BLaER1 (cell line): ENCODE data around the gene DPM1.

Source experiments
- H3K27ac ChIP-seq: shearing (Covaris generic); formaldehyde crosslinking; 2 replicates; pipeline ENCODE4 v1.8.1; 2022
- H3K27me3 ChIP-seq: shearing (Covaris generic); formaldehyde crosslinking; 2 replicates; pipeline ENCODE4 v1.8.1; 2022
- H3K36me3 ChIP-seq: shearing (Covaris generic); formaldehyde crosslinking; 2 replicates; pipeline ENCODE4 v1.8.1; 2022
- H3K4me1 ChIP-seq: shearing (Covaris generic); formaldehyde crosslinking; 2 replicates; pipeline ENCODE4 v1.8.1; 2022
- H3K4me2 ChIP-seq: shearing (Covaris generic); formaldehyde crosslinking; 2 replicates; pipeline ENCODE4 v1.8.1; 2022
- H3K4me3 ChIP-seq: shearing (Covaris generic); formaldehyde crosslinking; 2 replicates; pipeline ENCODE4 v1.8.1; 2022
- H3K9ac ChIP-seq: shearing (Covaris generic); formaldehyde crosslinking; 2 replicates; pipeline ENCODE4 v1.8.1; 2022
- H3K9me3 ChIP-seq: shearing (Covaris generic); formaldehyde crosslinking; 2 replicates; pipeline ENCODE4 v1.8.1; 2022
- H4K20me1 ChIP-seq: shearing (Covaris generic); formaldehyde crosslinking; 2 replicates; pipeline ENCODE4 v1.8.1; 2022
- Cebpa-rat ChIP-seq: shearing (Covaris generic); IDR thresholded peaks from 2 replicates; pipeline ENCODE4 v1.8.1; 2022

Gene DPM1

DNA sequence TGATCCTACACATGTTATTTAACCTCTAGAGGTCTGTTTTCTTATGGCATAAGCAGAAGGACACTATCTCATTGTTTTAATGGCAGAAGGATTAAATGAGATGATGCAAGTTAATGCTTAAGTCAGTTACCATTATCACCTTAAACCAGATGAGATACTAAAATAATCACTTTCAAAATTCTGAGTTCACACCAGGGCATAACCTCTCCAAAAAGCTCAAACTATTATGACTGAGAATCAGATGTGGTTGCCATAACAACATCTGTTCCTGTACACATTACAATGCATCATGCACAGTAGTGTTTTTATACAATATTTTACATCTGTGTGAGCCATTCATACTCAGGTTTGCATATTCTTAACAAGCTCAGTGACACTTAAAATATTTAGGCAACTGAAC, 37.3 kb downstream of the DPM1 start:
- Histone ChIP-seq H3K36me3 (peaks cover 87% of the 10 kb centered on the region), H3K4me2 (no peak overlapping the region), H3K27ac (no peak overlapping the region)

GRCh38 chr20:50919567-50919966, 38.8 kb downstream of the DPM1 start:
- Histone ChIP-seq H3K4me3 (no peak overlapping the region), H4K20me1 (peaks cover 100% of the 10 kb centered on the region), H3K27me3 (no peaks in the 10 kb centered on the region), H3K27ac (no peak overlapping the region), H3K9ac (no peak overlapping the region), H3K9me3 (no peaks in the 10 kb centered on the region), H3K4me1 (peaks cover 94% of the 10 kb centered on the region), H3K4me2 (peak overlapping the region; percentile 63; the same call in 1 of the 2 replicates), H3K36me3 (peaks cover 84% of the 10 kb centered on the region)
- no peak for TF ChIP-seq Cebpa-rat

More for the DNA sequence above, 37.3 kb downstream of the DPM1 start:
- H3K9me3 ChIP-seq = no peaks in the 10 kb centered on the region
- H3K4me1 ChIP-seq = peaks cover 97% of the 10 kb centered on the region
- no peak for TF ChIP-seq Cebpa-rat
- H3K27me3 ChIP-seq = no peaks in the 10 kb centered on the region
- peaks cover 100% of the 10 kb centered on the region for H4K20me1 ChIP-seq
- no peak overlapping the region for H3K9ac ChIP-seq
- H3K4me3 ChIP-seq = no peak overlapping the region

GRCh38 chr20:50918403-50918802, 39.9 kb downstream of the DPM1 start:
- no peak for TF ChIP-seq Cebpa-rat
- no peaks in the 10 kb centered on the region for H3K9me3 ChIP-seq
- H3K9ac ChIP-seq = no peak overlapping the region
- H3K27me3 ChIP-seq = no peaks in the 10 kb centered on the region
- peaks cover 100% of the 10 kb centered on the region for H4K20me1 ChIP-seq
- H3K27ac ChIP-seq = no peak overlapping the region
- peaks cover 90% of the 10 kb centered on the region for H3K4me1 ChIP-seq
- H3K4me3 ChIP-seq = no peak overlapping the region
- peak overlapping the region; percentile 63 for H3K4me2 ChIP-seq
- H3K36me3 ChIP-seq = peaks cover 84% of the 10 kb centered on the region

DNA sequence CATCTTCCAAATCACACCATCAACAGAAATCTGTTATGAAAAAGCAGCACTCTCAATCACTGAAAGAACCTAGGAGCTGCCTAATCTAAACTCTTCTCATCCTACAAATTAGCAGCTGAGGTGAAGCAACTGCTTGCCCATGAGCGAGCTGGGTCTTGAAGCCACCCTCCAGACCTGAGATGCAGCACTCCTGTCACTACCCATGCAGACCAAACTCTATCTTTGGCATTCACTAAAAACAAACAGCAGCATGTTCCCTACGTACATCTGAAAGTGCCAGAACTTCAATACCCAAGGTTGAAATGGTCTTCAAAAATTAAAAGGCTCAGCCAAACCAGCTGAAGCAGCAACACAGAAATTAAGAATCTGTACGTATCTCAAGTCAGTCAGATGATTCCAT, 41.4 kb downstream of the DPM1 start:
- Histone ChIP-seq H3K4me3 (no peak overlapping the region), H3K36me3 (peaks cover 81% of the 10 kb centered on the region), H3K9ac (0 out of 2 replicates have a peak overlapping the region, but pooled peaks have one; percentile 4), H3K27ac (no peak overlapping the region), H3K9me3 (no peaks in the 10 kb centered on the region), H3K4me1 (peaks cover 82% of the 10 kb centered on the region), H4K20me1 (peaks cover 100% of the 10 kb centered on the region), H3K4me2 (peak overlapping the region; percentile 63), H3K27me3 (no peaks in the 10 kb centered on the region)
- TF ChIP-seq Cebpa-rat = no peak

DNA sequence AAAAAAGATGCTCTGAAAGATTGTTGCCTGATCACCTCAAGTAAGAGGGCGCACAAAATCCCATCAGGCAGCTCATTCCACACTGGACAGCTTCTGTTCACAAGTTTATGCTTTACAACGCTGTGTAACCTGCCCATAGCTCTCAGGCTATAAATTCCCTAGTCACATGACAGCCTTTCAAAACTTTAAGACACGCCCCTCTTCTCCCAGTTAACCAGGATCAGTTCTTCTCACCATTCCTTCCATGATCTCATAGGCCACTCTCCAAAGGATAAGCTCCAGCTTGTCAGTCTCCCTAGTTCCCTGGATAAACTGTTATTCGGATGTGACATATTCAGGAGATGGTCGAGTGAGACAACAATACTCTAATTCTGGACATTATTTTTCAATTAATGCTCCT, 42.1 kb downstream of the DPM1 start:
- H4K20me1 ChIP-seq = peaks cover 100% of the 10 kb centered on the region
- H3K27me3 ChIP-seq = no peaks in the 10 kb centered on the region
- H3K4me1 ChIP-seq = peaks cover 78% of the 10 kb centered on the region
- peaks cover 81% of the 10 kb centered on the region for H3K36me3 ChIP-seq
- no peaks in the 10 kb centered on the region for H3K9me3 ChIP-seq
- no peak overlapping the region for H3K4me3 ChIP-seq
- H3K4me2 ChIP-seq = peak overlapping the region; percentile 63; the same call in 1 of the 2 replicates
- peak overlapping the region; percentile 21; the same call in 1 of the 2 replicates for H3K9ac ChIP-seq
- no peak overlapping the region for H3K27ac ChIP-seq
- TF ChIP-seq Cebpa-rat = no peak

DNA sequence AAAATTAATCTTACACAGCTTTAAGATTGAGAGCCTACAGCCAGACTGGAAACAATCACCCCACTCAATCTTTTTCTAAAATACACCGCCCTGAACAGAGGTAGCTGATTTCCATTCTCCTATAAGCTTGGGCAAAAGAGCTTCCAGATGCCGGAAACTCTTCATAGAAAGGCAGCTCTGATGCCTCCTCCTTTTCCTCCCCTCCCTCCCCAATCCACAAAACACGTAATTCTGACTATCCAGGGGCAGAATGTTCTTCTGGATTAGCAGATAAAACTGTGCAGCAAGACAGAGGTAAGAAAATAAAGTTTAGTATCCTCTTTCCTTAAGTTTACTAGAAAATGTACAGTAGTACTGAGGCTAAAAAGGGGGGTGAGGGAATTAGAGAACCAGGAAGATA, 42.9 kb downstream of the DPM1 start:
- peaks cover 81% of the 10 kb centered on the region for H3K36me3 ChIP-seq
- H3K27me3 ChIP-seq = no peaks in the 10 kb centered on the region
- no peak overlapping the region for H3K27ac ChIP-seq
- H3K4me2 ChIP-seq = no peak overlapping the region
- no peak for TF ChIP-seq Cebpa-rat
- H3K4me1 ChIP-seq = peaks cover 77% of the 10 kb centered on the region
- H4K20me1 ChIP-seq = peaks cover 100% of the 10 kb centered on the region
- no peak overlapping the region for H3K9ac ChIP-seq
- no peak overlapping the region for H3K4me3 ChIP-seq
- H3K9me3 ChIP-seq = no peaks in the 10 kb centered on the region

GRCh38 chr20:50913690-50914375, 44.5 kb downstream of the DPM1 start:
- no peak overlapping the region for H3K9ac ChIP-seq
- H3K4me1 ChIP-seq = peaks cover 65% of the 10 kb centered on the region
- no peak overlapping the region for H3K4me2 ChIP-seq
- TF ChIP-seq Cebpa-rat = no peak
- peaks cover 100% of the 10 kb centered on the region for H4K20me1 ChIP-seq
- no peaks in the 10 kb centered on the region for H3K27me3 ChIP-seq
- H3K4me3 ChIP-seq = no peak overlapping the region
- no peaks in the 10 kb centered on the region for H3K9me3 ChIP-seq
- peaks cover 81% of the 10 kb centered on the region for H3K36me3 ChIP-seq
- H3K27ac ChIP-seq = no peak overlapping the region

DNA sequence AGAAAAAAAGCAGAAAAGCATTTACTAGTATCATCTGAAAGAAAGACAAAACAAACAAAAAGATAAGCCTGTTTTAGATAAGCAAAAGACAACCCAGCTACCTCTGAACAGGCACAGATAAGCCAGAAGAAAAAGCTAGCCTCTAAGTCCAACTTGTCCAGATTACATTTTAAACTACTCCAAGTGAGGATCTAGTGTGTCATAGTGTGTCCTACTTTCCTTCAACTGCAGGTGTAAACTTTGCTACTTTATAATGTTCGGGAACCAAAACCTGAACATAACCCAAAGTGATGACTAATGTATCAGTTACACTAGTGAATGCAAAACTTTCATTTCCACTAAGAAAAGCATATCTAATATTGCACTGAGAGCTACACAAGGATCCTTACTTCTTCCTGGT, 46.6 kb downstream of the DPM1 start:
- Histone ChIP-seq H3K9ac (no peak overlapping the region), H4K20me1 (peaks cover 100% of the 10 kb centered on the region)

DNA sequence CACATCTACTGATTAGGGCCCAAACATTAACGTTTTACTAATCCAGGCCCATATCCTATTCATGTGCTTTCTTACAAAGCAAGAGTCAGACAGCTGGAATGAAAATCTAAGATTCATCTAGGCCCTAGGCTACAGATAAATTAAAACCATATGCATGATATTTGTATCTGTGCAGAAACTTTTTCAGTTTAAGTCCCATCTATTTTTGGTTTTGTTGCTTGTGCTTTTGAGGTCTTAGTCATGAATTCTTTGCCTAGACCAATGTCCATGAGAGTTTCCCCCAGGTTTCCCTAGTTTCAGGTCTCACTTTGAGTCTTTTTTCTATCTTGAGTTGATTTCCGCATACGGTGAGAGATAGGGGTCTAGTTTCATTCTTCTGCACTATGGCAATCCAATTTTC, 47.3 kb downstream of the DPM1 start:
- no peaks in the 10 kb centered on the region for H3K27me3 ChIP-seq
- no peaks in the 10 kb centered on the region for H3K9me3 ChIP-seq
- no peak overlapping the region for H3K27ac ChIP-seq
- peaks cover 45% of the 10 kb centered on the region for H3K4me1 ChIP-seq
- no peak overlapping the region for H3K9ac ChIP-seq
- H4K20me1 ChIP-seq = peaks cover 100% of the 10 kb centered on the region
- H3K4me2 ChIP-seq = no peak overlapping the region
- peaks cover 90% of the 10 kb centered on the region for H3K36me3 ChIP-seq
- H3K4me3 ChIP-seq = no peak overlapping the region
- TF ChIP-seq Cebpa-rat = no peak

More for the DNA sequence above, 46.6 kb downstream of the DPM1 start:
- no peaks in the 10 kb centered on the region for H3K27me3 ChIP-seq
- H3K4me1 ChIP-seq = peaks cover 52% of the 10 kb centered on the region
- no peak for TF ChIP-seq Cebpa-rat
- no peak overlapping the region for H3K4me2 ChIP-seq
- no peak overlapping the region; the same call in 1 of the 2 replicates for H3K27ac ChIP-seq
- no peak overlapping the region for H3K4me3 ChIP-seq
- H3K9me3 ChIP-seq = no peaks in the 10 kb centered on the region
- peaks cover 90% of the 10 kb centered on the region for H3K36me3 ChIP-seq

DNA sequence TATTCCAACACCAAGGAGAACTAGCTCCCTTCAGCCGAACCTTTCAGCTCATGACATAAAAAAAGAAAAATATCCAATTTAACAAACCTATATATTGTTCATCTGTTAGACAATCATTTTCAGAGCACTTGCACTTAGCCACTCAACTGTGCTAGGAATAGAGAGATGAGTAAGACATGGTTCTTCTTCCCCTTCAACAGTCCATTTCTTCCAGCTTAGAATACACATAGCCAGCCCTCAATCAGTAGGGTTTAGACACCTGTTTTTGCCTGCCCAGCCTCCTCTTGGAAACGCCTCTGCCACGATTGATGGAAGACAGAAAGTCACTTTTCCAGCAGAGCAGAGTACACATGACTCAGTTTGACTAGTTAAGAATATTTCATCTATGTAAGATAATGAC, 48.9 kb downstream of the DPM1 start:
- no peaks in the 10 kb centered on the region for H3K9me3 ChIP-seq
- peaks cover 100% of the 10 kb centered on the region for H4K20me1 ChIP-seq
- no peak for TF ChIP-seq Cebpa-rat
- no peak overlapping the region for H3K4me2 ChIP-seq
- H3K4me3 ChIP-seq = no peak overlapping the region
- peaks cover 81% of the 10 kb centered on the region for H3K36me3 ChIP-seq
- H3K27ac ChIP-seq = no peak overlapping the region
- H3K9ac ChIP-seq = no peak overlapping the region
- peaks cover 32% of the 10 kb centered on the region for H3K4me1 ChIP-seq
- H3K27me3 ChIP-seq = no peaks in the 10 kb centered on the region
